ENCODE measurements around the gene MYOD1.

- TF ChIP-seq CTCF (IDR thresholded peaks at IDR 0.05) (no peak), EP300 (IDR thresholded peaks at IDR 0.05) (no peak), POLR2A (IDR thresholded peaks at IDR 0.05; ENCODE audit: low read depth) (no peak), POLR2AphosphoS5 (IDR thresholded peaks at IDR 0.05) (no peak)
These were observed 23.6 kb upstream of the MYOD1 start for GRCh38 chr11:17695454-17696441.

All from esophagus muscularis mucosa (tissue), 4 donors.